Measurements from ENCODE around the gene CTF1.
"Not testable (repeated sequence)": the region's sequence is repeated elsewhere in the genome, so short reads cannot be mapped to it uniquely, and the experiment has no call there.

The CTF1 gene, protein sequence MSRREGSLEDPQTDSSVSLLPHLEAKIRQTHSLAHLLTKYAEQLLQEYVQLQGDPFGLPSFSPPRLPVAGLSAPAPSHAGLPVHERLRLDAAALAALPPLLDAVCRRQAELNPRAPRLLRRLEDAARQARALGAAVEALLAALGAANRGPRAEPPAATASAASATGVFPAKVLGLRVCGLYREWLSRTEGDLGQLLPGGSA

GRCh38 chr16:30896261-30896888 is at the start of gene CTF1:
Gene CTF1 (plus strand): TSS chr16:30896614. CDS start chr16:30896644, 30 bp downstream.
- DNase-seq: no peak

DNA sequence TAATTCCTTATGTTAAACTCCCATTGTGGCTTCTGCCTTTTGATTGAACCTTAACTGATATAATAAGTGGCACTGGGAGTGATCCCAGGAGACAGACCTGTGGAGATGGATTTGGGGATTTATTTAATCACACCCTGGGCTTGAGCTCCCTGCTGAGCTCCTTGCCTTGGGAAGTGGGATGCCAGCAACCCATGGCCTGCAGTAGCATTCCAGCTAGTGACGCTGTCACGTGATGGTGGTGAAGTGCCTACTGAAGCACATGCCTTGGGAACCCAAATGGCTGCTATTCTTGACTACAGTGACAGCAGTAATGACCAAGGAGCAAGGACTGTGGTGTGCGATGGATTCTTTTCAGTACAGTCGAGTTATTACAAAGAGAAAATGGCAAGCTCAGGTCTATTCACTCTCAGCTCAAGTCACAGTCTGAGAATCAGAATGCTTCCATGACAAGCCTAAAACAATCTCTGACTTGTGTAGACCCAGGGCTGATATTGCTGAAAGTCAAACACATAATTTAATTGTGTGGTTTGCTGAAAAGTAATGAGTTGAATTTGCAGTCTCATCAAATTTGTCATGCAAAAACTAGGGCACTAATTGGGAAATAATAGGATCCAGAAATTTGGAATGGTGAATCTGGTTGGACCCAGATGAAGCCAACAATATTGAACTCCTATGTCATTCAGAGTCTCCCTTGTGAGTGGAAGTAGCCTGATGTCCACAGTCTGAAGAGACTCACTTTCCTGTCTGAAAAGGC is 49.6 kb upstream of the CTF1 start:
- DNase-seq: no peak

DNA sequence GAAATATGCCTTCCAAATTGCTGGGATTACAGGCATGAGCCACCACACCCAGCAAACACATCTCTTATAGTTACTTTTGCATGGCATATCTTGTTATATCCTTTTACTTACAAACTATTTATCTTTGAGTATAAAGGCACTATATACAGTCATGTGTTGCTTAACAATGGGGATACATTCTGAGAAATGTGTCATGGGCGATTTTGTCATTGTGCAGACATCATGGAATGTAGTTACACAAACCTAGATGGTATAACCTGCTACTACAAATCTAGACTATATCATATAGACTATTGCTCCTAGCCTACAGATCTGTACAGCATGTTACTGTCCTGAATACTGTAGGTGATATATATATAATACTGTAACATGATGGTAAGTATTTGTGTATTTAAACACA is 46.2 kb upstream of the CTF1 start:
- DNase-seq: no peak

- DNase-seq: no peak
These were observed 42.7 kb upstream of the CTF1 start for GRCh38 chr16:30853758-30854157.

DNA sequence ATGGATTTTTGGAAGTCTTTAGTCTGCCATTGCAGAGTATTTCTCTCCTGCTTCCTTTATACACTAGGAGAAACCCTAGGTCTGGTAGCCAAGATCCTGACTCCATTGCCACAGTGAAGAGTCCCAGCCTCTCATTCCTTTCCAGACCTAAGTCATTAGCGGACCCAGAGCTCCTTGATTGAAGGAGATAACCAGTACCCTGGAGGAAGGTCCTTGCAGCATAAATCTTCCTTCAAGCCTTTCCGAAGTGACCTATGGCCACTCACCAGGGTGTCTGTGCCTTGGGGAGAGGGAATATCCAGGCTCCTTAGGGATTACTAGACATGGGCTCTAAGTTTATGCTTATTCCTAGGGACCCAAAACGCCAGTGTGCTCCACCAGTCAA is 38.3 kb upstream of the CTF1 start:
- no peak for DNase-seq

DNA sequence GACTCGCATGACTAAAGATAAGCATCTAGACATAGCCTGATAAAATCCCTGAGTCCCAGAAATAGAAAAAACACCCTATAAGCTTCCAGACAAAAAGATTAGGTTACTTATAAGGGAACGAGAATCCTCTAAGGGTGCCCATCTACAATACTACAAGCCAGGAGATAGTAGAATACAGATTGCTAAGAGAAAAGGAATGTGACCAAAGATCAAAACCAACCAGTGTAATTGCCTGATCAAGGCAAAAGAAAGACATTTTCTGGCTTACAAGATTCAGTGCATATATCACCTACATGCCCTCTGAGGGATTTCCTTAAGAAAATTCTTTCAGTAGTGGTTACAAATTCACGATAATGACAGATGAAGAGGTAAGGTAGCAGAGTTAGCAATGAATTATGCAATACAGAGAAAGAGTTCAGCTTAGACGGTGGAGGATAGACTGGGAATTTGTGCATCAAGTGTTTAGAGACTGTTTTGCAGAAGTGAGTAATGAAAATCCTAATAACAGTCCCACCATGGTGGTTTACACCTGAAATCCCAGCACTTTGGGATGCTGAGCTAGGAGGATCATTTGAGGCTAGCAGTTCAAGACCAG is 37.5 kb upstream of the CTF1 start:
- no peak for DNase-seq

DNA sequence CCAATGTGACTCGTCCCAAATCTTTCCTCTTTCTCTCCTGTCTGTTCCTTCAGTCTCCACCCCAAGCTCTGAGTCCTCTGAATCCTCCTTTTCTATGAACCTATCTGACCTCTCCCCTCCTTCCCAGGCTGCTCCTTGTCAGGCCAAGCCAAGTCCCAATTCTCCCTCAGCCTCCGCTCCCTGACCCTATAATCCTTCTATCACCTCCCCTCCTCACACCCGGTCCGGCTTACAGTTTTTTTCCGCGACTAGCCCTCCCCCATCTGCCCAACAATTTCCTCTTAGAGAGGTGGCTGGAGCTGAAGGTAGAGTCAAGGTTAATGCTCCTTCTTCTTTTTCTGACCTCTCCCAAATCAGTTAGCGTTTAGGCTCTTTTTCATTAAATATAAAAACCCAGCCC is 35.7 kb upstream of the CTF1 start:
- DNase-seq: not testable (repeated sequence)

DNA sequence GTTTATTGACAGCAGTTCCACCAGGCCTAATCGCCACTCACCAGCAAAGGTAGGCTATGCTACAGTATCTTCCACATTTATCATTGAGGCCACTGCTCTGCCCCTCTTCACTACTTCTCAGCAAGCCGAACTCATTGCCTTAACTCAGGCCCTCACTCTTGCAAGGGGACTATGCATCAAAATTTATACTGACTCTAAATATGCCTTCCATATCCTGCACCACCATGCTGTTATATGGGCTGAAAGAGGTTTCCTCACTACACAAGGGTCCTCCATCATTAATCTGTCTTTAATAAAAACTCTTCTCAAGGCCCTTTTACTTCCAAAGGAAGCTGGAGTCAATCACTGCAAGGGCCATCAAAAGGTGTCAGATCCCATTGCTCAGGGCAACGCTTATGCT is 33.2 kb upstream of the CTF1 start:
- not testable (repeated sequence) for DNase-seq

DNA sequence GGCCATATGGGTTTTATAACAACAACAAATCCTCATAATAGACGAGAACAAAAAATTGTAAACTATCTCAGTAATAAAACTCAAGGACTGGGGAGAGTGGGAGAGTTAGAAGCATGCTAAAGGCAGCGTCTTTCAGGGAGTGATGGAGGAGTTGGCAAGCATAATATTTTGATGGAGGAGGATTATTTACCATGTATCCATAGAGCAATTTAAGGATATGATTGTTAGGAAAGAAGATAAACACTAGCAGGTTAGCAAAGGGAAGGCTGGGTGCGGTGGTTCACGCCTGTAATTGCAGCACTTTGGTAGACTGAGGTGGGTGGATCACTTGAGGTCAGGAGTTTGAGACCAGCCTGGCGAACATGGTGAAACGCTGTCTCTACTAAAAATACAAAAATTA is 30.4 kb upstream of the CTF1 start:
- no peak for DNase-seq

- no peak for DNase-seq
These were observed 28.7 kb upstream of the CTF1 start for GRCh38 chr16:30867747-30868146.

GRCh38 chr16:30870904-30871303 is 25.5 kb upstream of the CTF1 start:
- no peak for DNase-seq

DNA sequence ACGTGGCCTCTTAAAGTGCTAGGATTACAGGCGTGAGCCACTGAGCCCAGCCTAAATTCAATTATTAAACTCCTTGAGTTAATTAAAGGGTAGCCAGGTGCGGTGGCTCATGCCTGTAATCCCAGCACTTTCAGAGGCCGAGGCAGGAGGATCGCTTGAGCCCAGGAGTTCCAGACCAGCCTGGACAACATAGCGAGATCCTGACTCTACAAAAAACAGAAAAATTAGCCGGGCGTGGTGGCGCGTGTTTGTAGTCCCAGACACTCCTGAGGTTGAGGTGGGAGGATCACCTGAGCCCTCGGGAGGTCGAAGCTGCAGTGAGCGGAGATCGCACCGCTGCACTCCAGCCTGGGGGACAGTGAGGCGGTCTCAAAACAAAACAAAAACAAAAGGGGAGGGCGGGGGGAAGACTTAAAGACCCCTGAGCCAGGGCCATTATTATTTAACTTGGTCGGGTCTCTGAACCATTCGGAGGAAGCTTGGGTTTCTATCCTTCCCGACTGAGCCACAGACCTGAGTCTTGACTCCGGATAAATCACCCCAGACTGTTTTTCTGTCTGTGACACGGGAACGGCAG is 22.1 kb upstream of the CTF1 start:
- DNase-seq: no peak

DNA sequence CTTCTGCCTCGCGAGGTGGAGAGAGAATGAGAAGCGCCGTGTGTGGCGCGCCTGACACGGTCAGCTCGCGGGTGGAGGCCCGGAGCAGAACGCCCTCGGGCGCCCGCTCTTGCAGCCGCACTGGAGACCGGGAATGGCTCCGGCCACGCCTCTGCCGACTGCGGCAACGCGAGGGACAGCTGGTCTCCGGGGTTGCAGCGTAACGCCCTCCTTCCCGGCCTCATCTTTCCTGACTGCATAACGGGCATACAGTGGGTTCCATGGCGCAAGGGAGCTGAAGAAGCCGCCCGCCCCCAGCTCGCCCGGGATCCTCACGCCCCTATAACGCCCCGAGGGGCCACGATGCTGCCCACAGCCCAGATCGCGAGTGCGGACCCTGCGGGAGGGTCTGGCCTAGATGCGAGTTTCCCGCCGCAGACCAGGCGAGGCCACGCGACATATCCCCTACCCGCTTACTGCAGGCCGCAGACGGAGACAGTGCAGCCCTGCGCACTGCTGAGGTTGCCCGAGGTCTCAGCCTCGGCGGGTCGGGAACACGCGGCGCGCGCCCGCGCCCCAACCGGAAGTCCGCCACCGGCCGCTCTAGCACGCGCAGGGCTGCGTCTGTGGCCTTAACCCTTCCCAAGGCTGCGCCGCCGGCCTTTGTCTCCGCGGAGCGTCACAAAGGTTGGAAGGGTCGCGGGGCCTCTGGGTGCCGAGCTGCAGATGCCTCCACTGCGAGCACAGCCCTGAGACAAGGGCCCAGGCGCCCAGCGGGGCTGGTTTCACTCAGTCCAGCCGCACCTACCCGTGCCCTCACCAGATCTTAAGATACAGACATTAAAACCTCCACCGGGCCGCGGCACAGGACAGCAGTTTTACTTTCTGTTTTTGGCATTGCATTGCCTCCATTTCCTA is 21.3 kb upstream of the CTF1 start:
- peak; percentile 92 for DNase-seq

DNA sequence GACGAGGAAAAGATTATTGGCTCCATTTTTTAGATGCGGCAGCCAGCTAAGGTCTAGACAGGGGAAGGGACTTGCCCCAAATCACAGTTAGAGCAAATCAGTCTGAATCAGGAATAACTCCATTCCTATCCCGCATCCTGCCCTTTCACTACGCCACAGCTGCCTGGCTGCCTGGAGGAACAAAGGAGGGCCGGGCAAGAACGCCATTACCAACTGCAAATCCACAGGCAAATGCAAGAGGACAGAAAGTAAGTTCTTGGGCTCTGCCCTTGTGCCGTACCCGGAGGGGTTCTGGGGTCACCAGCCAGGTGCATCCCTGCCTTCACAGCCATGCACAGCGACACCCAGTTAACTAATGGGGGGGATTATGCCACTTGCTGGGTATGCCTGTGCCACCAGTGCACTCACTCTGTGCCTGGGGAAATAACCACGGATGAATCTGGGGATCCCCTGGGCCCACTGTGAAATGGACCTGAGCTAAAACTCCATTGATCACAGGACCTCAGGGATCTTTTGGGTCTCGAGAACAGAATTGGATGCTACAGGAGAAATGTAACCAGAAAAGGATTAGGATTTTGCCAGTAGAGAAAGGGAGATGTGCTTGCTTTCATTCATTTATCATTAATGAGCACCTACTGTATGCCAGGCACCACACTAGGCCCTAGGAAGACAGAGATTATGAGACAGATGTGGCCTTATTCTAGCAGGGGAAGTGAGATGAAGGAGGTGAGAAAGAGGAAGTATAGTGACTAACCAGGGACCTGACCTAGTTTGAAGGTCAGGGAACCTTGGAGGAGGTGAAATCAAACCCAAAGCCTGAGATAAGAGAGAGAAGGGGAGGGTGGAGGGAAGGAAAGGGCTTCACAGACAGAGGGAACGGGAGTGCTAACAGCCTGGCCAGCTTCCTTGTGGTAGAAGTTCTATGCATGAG is 20.3 kb upstream of the CTF1 start:
- no peak for DNase-seq

GRCh38 chr16:30876867-30877266 is 19.5 kb upstream of the CTF1 start:
- DNase-seq: no peak

- no peak for DNase-seq
These were observed 13.7 kb upstream of the CTF1 start for GRCh38 chr16:30882429-30883310.

DNA sequence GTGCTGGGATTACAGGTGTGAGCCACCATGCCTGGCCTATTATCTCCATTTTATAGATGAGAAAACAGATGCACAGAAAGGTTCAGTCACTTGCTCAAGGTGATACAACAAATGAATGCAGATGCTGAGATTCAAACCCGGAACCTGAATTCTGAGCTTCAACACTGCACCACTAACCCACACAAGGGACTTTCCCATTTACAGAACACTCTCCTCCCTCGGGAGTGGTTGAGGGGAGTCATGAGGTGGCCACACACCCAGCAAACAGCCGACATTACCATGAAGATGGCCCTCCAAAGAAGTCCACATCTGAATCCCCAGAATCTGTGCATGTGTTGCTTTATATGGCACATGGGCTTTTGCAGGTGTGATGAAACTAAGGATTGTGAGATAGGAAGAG is 11.7 kb upstream of the CTF1 start:
- DNase-seq: no peak

DNA sequence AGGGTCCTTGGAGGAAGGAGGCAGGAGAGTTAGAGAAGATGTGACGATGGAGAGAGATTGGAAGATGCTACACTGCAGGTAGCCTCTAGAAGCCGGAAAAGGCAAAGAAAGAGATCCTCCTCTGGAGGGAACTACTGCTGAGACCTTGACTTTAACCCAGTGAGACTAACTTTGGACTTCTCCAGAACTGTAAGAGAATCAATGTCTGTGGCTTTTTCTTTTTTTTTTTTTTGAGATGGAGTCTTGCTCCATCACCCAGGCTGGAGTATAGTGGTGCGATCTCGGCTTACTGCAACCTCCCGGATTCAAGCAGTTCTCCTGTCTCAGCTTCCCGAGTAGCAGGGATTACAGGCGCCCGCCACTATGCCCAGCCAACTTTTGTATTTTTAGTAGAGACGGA is 11.2 kb upstream of the CTF1 start:
- DNase-seq: no peak

DNA sequence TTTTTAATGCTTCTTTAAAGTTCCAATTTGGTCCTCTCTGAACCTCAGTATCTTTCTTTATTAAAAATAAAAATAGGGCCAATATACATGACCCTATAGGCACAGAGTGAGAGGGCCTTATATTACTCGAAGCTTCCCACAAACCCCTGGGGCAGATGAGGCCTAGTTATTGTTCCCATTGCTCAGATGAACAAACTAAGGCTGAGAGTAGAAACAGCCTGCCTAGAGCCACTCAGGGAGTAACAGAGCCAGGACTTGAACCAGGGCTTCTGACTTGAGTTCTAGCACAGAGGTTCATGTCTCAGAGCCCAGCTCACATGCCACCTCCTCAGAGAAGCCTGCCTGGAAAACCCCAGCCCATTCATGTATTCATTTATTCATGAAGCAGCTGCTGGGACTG is 10.3 kb upstream of the CTF1 start:
- DNase-seq: no peak

GRCh38 chr16:30887927-30888326 is 8.5 kb upstream of the CTF1 start:
- no peak for DNase-seq
